Ecto neural progenitor cell (in vitro differentiated cells): ENCODE data around the gene NAV2.
"Not testable (repeated sequence)": the region's sequence is repeated elsewhere in the genome, so short reads cannot be mapped to it uniquely, and the experiment has no call there.

ENCODE experiments used
- DNase-seq: peaks from one replicate; pipeline ENCODE4 v3.0.0-alpha.2; 2018; ENCODE audit warnings: low spot score

NAV2 gene

DNA sequence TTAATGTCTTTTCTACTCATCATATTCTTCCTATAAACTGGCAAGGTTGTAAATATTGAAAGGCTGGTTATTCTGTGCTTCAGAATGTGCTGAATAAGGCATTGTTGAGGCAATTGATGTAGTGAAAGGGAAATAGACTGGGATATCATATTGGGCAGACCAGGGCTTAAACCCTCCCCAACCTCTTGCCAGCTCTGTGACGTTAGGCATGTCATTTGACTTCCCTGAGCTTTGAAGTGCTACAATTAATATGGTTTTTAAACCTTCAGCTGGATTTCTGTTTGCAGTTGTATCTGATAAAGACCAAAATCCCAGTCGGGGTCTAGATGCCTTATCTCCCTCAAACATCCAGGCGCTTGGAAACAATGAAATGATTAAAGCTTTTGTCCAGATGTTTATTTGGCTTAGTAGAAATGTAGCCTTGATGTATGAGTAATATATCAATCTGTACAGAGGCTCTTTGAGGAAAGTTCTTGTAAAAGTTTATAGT is 239.5 kb downstream of the NAV2 start:
- DNase-seq, result no peak

DNA sequence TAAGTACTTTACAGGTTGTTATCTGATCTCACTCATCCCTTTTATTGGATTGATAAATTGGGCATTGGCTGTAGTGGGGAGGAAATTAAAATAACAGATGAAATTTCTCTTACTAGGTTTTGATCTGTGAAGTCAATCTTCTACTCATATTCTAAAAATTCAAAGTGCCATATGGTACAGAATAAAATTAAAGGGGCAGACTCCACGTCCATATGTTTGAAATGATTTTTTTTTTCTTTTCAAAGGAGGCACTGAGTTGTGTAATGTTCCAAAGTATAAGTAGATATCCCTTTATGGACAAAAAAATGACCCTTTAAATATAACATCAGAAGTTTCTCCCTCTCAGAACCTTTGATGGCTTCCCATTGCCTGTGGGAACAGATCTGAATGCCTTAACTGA is 240.3 kb downstream of the NAV2 start:
- DNase-seq, result no peak

DNA sequence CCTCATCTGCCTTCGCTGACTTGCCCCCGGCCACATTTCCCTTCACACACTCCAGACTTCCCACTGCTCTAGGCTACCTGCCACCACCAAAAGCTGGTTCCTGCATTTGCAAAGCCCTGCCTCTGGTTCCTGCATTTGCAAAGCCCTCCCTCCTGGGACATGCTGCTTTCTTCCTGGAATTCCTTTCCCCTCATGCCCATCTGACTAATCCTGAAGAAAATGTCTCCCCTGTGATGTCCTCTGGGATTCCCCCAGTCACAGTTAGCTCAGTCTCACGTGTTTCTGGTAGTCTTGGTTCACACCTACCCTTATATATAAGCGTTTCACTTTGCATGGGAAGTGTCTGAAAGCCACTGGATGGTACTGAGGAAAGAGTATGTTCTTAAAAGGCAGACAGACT is 240.7 kb downstream of the NAV2 start:
- peak; percentile 60 for DNase-seq

DNA sequence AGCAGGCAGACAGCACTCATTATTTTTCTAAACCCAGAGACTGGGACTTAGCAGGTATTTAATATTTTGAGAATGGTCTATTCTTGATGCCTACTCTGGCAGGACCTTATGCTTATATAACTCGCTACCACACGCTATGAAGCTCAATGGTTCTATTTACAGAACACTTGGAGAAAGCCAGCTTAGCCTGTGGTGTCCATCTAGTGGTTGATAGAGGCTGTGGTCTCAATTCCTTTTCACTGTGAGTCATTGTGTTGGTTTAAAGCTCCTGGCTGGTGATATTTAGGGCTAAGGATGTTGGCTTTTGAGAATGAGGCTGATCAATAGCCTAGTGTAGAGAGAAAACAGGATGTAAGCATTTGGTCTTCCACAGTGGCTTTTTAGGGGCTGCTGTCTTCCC is 241.3 kb downstream of the NAV2 start:
- no peak for DNase-seq

DNA sequence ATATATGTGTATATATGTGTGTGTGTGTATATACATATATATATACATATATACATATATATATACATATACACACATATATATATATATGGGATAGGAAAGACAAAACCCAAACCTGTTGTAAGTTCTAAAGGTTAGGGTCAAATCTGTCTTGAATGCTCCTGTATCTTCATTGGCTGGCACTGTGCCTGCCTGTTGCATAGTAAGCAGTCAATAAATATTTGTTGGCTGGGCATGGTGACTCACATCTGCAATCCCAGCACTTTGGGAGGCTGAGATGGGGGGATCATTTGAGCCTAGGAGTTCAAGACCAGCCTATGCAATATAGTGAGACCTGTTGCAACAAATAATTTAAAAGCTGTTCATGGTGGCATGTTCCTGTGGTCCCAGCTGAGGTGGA is 242.3 kb downstream of the NAV2 start:
- DNase-seq, result no peak

DNA sequence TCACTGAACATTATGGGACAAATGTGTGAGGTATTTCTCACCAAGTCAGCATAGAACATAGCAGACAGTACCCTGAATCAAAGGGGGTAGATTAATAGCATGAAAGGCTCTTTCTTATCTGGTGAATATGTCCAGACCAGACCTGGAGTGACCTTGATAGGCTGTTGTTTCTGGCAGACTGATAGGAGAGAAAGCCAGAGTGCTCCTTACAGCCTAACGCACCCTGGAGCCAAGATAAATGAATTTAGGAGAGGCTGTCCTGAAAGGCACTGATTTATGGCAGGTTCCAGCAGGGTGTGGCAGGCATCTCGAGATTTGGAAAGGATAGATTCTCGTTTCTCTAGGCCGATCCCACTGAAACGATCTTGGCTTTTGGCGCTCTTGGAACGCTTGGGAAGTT is 243.0 kb downstream of the NAV2 start:
- DNase-seq, result no peak

DNA sequence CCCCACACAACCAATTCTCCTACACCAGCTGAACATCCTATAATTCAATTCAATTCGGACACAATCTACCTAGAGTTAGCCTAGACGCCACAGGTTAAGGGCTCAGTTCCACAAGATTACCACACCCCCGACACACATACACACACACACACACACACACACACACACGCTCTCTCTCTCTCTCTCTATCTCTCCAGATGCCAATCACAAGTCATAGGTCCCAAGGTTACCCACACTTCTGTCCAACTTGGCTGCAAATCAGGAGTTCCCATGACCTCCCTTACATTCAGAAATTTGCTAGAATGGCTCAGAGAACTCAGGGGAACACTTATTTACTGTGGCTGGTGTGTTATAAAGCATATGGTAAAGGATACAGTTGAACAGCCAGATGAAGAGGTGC is 243.6 kb downstream of the NAV2 start:
- no peak for DNase-seq

DNA sequence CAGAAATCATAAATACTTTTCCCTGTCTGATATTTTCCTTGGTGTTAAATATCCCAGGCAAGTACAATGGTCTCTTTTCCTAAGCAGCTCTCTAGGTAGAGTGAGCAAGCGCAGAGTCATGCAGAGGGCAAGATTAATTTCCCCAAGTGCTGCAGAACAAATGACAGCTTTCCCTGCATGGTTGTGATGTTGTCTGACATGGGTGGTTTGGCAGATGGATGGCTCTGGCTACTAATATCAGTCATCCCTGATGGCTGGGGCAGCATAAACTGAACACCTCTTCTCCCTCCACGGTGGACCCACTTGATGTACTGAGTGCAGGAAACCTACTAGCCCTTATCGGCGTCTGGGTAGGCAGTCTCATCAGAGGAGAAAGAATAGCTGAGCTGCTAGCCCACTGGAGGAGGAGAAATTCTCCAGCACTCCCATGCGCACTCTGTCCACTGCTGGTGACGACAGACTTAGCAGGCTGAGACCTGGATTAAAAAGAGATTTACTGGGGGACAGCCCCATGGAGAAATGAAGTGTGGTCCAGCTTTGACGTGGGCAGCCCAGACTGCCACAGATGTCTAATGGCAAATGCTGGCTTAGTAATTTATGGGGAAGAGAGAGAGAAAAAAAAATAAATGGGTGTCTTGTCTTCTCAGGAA is 244.8 kb downstream of the NAV2 start:
- DNase-seq, result no peak

DNA sequence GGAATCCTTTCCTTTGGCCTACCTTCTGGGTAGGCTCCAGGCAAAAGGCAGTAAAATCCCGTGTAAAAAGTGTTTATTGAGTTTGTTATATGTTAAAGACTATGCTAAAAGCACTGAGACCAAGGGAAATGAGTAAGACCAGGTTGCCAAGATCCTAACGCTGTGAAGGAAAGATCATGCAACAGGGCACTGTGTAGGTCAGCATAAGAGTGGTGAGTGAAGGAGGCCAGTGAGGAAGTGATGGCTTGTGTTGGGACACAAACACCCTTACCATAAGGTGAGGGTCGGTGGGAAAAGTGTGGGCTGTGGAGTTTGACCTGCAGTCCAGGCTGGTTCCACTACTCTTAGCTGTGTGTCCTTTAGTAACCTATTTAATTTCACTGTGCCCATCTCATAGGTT is 245.6 kb downstream of the NAV2 start:
- DNase-seq, result no peak

DNA sequence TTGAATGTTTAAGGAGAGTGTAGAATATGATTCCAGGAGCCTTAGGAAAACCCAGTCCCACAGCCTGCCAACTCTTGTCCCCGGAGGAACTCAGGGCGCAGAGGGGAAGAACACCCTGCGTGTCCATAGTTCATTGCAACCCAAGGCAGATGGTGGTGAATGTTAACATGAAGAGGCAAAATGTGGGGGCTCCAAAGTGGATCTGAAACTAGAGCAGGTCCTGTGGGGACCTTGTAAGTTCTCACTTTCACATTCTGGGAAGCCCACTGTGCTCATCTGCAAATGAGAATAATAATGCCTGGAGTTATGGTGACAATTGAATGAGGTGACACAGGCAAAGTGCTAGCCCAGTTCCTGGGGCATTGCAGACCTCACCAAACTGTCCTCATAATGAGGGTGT is 246.6 kb downstream of the NAV2 start:
- no peak for DNase-seq

DNA sequence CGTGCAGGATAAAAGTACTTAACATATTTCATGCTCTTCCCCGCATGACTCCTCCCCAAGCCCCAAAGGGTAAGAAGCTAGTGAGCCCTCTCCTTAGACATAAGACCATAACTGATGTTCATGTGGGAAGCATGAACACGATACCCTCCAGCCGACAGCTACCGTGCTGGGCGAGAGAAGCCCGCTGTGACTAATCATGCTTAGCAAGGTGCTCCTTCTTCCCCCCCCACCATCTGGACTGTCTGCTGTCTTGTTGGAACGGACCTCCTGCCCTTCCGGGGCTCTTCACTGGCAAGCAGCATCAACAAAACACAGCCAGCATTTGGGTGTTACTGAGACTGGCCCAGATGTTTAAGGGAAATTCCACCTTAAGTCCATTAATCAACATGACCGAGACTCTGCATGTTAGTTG is 247.0 kb downstream of the NAV2 start:
- DNase-seq, result no peak

DNA sequence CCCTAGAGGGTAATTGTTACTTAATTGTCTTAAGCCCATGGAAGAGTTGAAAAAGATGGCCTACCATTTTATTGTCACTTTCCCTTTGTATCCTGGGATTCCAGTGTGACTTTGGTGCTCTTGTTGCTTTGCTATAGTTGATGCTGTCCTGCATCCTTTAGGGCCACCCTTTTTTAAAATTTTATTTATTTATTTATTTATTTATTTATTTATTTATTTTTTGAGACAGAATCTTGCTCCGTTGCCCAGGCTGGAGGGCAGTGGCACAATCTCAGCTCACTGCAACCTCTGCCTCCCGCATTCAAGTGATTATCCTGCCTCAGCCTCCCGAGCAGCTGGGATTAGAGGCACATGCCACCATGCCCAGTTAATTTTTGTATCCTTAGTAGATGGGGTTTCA is 247.8 kb downstream of the NAV2 start:
- DNase-seq, result not testable (repeated sequence)

DNA sequence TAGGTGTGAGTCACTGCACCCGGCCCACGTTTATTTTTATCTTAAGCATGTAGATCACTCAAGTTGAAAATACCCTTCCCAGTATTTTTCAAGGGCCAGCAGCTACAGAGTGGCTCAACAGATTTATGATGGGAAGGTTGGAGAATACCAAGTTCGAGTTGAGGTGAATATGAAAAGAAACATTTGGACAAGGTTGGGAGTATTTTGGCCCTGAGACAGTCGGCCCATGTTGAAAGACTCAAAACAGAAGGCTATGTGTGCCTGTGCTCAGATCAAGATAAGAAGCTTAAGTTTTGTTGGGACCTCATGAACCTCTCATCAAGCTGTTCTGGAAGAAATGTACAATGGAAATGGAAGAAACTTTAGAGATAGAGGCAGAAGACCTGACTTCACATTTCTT is 248.6 kb downstream of the NAV2 start:
- DNase-seq, result no peak

DNA sequence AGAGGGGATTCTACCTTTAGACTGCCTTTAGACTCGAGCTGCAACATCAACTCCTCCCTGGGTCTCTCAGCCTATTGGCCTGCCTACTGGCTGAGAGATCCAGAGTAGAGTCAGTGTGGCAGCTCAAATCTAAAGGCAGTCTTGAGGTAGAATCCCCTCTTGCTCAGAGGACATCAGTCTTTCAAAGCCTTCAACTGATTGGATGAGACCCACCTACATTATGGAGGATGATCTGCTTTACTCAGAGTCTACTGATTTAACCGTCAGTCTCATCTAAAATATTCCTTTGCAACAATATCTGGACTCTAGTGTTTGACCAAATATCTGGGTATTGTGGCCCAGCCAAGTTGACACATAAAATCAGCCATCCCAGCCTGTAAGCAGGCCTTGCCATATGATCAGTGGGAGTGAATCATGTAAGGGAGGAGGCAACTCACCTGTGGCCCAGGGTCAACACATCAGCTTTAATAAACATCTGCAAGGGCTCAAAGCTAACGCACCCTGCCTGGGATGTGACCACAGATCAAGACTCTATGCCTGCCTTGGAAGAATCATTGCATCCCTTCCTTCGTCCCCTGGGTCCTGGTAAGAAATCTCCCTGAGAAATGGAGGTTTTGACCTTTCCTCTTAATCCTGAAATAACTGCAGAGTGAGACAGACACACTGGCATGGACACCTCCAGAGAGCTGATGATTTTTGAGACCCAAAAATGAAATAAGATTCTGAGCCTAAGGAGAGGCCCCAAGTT is 249.6 kb downstream of the NAV2 start:
- no peak for DNase-seq

DNA sequence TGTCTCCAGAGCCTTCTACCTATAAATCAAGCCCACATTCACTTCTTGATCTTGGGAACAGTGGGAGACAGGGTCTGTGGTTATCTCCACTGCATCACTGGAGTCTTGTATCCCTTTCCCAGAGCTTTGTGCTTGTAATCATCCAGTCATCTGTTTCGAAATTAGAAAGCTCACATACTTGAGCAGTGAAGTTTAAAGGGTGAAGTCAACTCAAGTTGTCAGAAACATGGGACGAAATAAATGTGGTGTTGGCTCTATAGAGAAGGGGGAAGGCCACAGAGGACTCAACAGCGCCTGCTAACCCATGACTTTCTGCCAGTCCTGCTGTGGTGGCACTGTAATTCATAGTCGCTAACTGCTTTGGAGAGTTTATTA is 250.2 kb downstream of the NAV2 start:
- no peak for DNase-seq

DNA sequence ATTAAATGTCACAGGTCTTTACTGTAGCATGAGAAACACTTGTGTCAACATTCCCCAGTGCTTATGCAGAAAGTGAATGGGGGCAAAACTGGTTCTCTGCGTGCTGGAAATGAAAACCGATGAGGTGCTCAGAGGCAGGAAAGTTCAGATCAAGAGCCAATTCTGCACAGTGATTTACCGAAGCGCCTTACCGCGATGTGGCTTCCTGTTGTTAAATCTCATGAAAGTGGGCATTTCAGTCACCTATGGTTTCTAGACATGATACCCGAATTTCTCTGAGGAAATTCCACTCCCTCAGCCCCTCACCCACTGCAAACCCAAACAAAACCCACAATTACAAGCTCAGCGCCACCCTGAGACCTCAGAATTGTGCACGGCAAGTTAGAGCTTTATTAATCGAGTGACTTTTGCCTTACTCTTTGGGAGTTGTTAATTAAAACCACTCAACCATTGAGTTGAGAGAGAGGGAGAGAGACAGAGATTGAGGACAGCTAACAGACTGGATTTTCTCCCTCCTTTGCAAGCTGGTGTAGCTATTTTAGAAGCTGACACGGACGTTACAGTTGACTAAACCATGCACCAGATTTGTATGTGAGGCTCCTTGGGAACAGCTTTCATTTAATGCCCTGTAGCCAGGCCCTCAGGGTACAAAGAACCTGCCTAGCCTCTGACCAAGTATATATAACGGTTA is 251.2 kb downstream of the NAV2 start:
- DNase-seq, result no peak

DNA sequence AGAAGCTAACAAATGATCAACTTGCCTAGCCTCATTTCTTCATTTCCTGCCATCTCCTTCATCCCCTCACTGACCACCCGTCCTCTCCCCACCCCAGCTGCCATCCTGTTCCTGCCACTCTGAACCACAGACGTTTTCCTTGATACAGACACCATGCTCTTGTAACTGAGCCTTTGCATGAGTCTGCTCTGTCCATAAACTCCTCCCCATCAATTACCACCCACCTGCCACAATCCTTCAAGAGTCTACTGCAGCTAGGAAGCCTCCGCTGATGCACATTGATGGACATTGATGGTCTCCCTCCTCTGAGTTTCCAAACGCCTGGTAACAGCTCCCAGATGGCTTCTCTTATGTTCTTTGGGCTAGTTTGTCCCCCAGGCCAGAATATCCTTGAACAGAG is 253.8 kb downstream of the NAV2 start:
- DNase-seq, result no peak

DNA sequence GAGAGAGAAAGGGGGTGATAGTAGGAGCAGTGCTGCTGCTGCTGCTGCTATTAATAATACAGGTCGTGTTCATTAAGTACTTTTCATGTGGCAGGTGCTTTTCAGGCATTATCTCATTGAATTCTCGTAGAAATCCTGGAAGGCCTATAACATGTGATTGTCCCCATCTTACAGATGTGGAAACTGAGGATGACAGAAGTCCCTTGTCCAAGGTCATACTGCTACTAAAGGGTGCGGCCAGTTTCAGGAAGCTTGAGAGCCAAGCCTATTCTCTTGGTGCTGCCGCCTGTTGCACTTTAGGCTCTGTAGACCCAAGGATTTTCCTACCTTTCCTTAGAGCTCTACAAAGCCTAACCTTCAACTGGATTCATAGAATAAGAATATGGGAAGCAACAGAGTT is 254.3 kb downstream of the NAV2 start:
- no peak for DNase-seq

DNA sequence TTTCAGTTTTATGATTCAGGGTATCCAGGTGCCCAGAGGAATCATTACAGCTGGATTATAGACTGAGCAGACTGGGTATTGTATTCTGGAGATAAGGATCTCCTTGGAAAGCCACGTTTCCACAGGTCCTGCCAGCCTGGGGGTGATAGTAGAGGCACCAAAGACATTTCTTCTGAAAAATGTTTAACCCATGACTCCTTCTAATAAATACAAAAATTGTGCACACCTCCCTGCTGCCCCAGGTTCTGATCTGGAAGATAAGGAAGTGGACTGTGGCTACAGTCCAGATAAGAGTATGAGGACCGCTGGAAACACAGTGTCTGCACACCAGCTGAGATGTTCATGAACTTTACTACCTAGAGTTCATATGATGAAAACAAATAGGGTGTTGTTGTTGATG is 255.2 kb downstream of the NAV2 start:
- no peak for DNase-seq

DNA sequence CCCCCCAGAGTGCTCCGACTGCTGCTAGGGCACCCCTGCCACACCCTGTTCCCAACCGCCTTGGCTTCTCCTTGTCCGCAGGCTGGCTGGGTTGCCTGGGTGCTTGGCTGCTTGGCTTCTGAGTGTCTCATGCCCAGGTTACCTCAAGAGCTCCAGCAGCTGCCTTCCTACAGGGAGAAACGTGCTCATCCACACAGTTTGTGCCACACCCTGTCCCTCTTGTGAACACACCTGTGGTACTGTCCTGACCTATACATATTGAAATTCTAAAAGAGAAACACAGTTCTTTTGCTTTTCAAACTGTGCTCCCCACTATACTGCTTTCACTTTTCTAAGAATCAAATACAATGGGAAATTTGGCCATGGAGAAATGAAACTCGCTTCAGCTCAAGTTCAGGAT is 256.2 kb downstream of the NAV2 start:
- DNase-seq, result no peak

DNA sequence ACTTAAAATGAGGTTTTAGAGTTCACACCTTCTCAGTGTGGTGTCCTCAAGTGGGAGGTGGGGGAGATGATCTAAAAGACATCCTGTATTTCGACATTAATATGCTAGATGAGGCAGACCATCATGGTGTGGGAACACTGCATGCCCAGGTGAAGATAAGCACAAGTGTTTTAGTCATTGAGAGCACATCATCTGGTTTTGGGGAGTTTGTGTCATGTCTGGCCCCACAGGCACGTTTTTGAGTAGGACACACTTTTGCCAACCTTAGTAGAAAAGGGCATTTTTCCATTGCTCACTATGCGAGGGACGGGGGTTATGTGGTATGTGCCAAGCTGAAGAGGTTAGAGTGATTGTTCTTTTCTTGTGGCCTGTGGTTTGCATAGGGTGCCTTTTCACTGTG is 258.3 kb downstream of the NAV2 start:
- DNase-seq, result no peak

DNA sequence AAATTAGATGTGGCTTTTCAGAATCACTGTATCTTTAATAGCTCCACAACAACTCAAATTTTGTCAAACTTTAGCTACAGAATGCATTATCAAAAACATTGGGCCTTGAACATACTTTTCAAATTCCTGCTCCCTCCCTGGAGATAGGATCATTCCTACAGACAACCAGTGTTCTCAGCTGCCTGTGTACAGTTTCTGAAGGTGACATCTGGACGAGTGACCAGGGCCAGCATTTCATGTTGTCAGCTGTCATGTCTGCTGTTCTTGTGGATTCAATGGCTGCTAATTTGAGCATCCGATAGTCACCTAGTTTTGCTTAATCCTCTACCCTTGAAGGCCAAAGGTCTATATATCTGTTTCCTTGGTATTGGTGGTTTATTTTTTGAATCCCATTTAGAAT is 259.5 kb downstream of the NAV2 start:
- no peak for DNase-seq

DNA sequence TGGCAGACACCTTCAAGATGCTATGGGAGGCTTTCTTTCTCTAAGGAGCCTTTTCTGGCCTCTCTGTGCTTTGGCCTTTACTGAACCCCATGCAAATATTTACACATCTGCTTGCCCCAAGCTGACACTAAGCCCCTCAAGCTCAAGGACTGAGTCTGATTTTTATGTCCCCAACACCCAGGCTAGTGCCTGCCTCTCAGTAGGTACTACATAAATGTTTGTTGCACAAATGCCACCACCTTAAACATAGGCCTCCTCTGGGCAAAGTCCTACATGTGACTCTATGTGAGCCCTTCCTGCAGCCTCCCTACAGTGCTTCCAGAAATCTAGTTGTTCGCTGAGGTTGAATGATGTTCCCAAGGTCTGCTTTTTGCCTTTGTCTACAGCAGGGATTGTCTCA is 260.0 kb downstream of the NAV2 start:
- DNase-seq, result no peak
